WTC11 (cell line): ENCODE measurements around the gene SDR42E2. TPM values are rescaled to one million over a fixed set of nuclear protein-coding genes. Genes with fewer than 3 reads are reported as not detected.

ENCODE experiments used
- ATAC-seq: fragments of 200-7000 bp; cut with Tn5 transposase; 2 replicates; pipeline ENCODE4 v1.10.0; 2021; ENCODE audit warnings: mild to moderate bottlenecking, moderate library complexity
- CTCF ChIA-PET: fragments of 300-600 bp; sonication (Branson Sonifier 250); formaldehyde crosslinking; loops from one replicate; lab custom pipeline; 2021; ENCODE audit warnings: antibody characterized with exemption; lab: Charles Lee
- POLR2A ChIA-PET: fragments of 350-600 bp; sonication (Branson Sonifier 250); formaldehyde crosslinking; loops from one replicate; lab custom pipeline; 2021; ENCODE audit warnings: antibody characterized with exemption; lab: Charles Lee
- DNase-seq: peaks from one replicate; pipeline ENCODE4 v3.0.0; 2021; ENCODE audit warnings: low spot score
- H3K27ac Mint-ChIP-seq: 2 replicates; pipeline ENCODE4 v1.8.0; 2021; ENCODE audit warnings: mixed read lengths
- H3K27me3 Mint-ChIP-seq: 2 replicates; pipeline ENCODE4 v1.8.0; 2021; ENCODE audit warnings: low read depth, mild to moderate bottlenecking, moderate library complexity, mixed read lengths
- H3K36me3 Mint-ChIP-seq: 2 replicates; pipeline ENCODE4 v1.8.0; 2021; ENCODE audit warnings: mixed read lengths
- H3K4me1 Mint-ChIP-seq: 2 replicates; pipeline ENCODE4 v1.8.0; 2022; ENCODE audit warnings: mixed read lengths
- H3K4me3 Mint-ChIP-seq: 2 replicates; pipeline ENCODE4 v1.8.0; 2021; ENCODE audit warnings: mild to moderate bottlenecking, moderate library complexity, mixed read lengths
- H3K9me3 Mint-ChIP-seq: 2 replicates; pipeline ENCODE4 v1.8.0; 2021; ENCODE audit warnings: mixed read lengths
- AR ChIP-seq: fragments of 250-450 bp; sonication (Bioruptor Pico); IDR thresholded peaks from 2 replicates; pipeline ENCODE4 v1.9.0; 2021; ENCODE audit warnings: mild to moderate bottlenecking
- ARID4B ChIP-seq: sonication (generic); formaldehyde crosslinking; IDR thresholded peaks from 2 replicates; pipeline ENCODE4 v1.8.0; 2023; ENCODE audit warnings: missing genetic modification reagents, mild to moderate bottlenecking, borderline replicate concordance
- ATF6 ChIP-seq: sonication (generic); formaldehyde crosslinking; IDR thresholded peaks from 2 replicates; pipeline ENCODE4 v1.8.1; 2023; ENCODE audit warnings: mild to moderate bottlenecking, missing genetic modification reagents
- ELF4 ChIP-seq: sonication (generic); formaldehyde crosslinking; IDR thresholded peaks from 2 replicates; pipeline ENCODE4 v1.8.1; 2022; ENCODE audit warnings: low read depth, mild to moderate bottlenecking, moderate library complexity, missing genetic modification reagents
- FOXK1 ChIP-seq: sonication (generic); formaldehyde crosslinking; IDR thresholded peaks from 2 replicates; pipeline ENCODE4 v1.8.0; 2022; ENCODE audit warnings: mild to moderate bottlenecking, moderate library complexity, missing genetic modification reagents
- IRF1 ChIP-seq: sonication (generic); formaldehyde crosslinking; IDR thresholded peaks from 2 replicates; pipeline ENCODE4 v1.8.0; 2023; ENCODE audit warnings: missing genetic modification reagents
- OVOL2 ChIP-seq: fragments of 250-450 bp; sonication (Bioruptor Pico); IDR thresholded peaks from 2 replicates; pipeline ENCODE4 v1.9.0; 2021; ENCODE audit warnings: mild to moderate bottlenecking, borderline replicate concordance
- PRRX2 ChIP-seq: fragments of 250-450 bp; sonication (Bioruptor Pico); IDR thresholded peaks from 2 replicates; pipeline ENCODE4 v1.8.0; 2021; ENCODE audit warnings: mild to moderate bottlenecking
- RORB ChIP-seq: fragments of 250-450 bp; sonication (Bioruptor Pico); IDR thresholded peaks from 2 replicates; pipeline ENCODE4 v1.9.0; 2021; ENCODE audit warnings: mild to moderate bottlenecking
- SMAD3 ChIP-seq: sonication (generic); formaldehyde crosslinking; IDR thresholded peaks from 2 replicates; pipeline ENCODE4 v1.8.0; 2022; ENCODE audit warnings: missing genetic modification reagents, mild to moderate bottlenecking, borderline replicate concordance
- TP53 ChIP-seq: sonication (generic); formaldehyde crosslinking; IDR thresholded peaks from 2 replicates; pipeline ENCODE4 v1.8.1; 2023; ENCODE audit warnings: mild to moderate bottlenecking, missing genetic modification reagents
- ZNF121 ChIP-seq: sonication (generic); formaldehyde crosslinking; IDR thresholded peaks from 2 replicates; pipeline ENCODE4 v1.8.0; 2023; ENCODE audit warnings: missing genetic modification reagents
- ZNF281 ChIP-seq: sonication (generic); formaldehyde crosslinking; IDR thresholded peaks from 2 replicates; pipeline ENCODE4 v1.8.0; 2023; ENCODE audit warnings: mild to moderate bottlenecking, missing genetic modification reagents
- total RNA-seq: library from RNA; stranded (reverse); gene quantifications from 3 replicates; pipeline ENCODE4 v1.2.3, GENCODE V29; 2021
- TF ChIP-seq, protein P1 (sequence below): fragments of 250-450 bp; sonication (Bioruptor Pico); IDR thresholded peaks from 2 replicates; pipeline ENCODE4 v1.9.0; 2021; ENCODE audit warnings: moderate library complexity, mild to moderate bottlenecking, inconsistent platforms, borderline replicate concordance
- TF ChIP-seq, protein P2 (sequence below): sonication (generic); formaldehyde crosslinking; IDR thresholded peaks from 2 replicates; pipeline ENCODE4 v1.8.1; 2022; ENCODE audit warnings: low read depth, missing genetic modification reagents, borderline replicate concordance

The SDR42E2 gene
- total RNA-seq, 1 experiment from 2014 or later = 0.13 TPM

DNA sequence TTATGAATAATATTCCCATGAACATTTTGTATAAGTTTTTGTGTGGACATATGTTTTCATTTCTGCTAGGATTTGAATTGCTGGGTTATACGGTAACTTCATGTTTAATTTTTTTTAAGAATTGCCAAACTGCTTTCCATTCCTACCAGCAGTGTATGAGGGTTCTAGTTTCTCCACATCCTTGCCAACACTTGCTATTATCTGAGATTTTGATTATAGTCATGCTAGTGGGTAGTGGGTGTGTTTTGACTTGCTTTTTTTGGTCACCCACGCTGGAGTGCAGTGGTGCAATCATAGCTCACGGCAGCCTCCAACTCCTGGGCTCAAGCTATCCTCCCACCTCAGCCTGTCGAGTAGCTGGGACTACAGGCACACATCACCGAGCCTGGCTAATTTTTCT is 40.8 kb downstream of the SDR42E2 start (continued):
- TF ChIP-seq ZNF281 (CRISPR knock-in tag) = no peak
- TF ChIP-seq IRF1 (CRISPR knock-in tag) = no peak
- TF ChIP-seq, protein P1, sequence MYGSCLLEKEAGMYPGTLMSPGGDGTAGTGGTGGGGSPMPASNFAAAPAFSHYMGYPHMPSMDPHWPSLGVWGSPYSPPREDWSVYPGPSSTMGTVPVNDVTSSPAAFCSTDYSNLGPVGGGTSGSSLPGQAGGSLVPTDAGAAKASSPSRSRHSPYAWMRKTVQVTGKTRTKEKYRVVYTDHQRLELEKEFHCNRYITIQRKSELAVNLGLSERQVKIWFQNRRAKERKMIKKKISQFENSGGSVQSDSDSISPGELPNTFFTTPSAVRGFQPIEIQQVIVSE = no peak
- no peak for TF ChIP-seq AR
- TF ChIP-seq OVOL2 (CRISPR knock-in tag) = no peak
- no peak for TF ChIP-seq ARID4B (CRISPR knock-in tag)
- TF ChIP-seq, all 79 proteins: peak for 0

DNA sequence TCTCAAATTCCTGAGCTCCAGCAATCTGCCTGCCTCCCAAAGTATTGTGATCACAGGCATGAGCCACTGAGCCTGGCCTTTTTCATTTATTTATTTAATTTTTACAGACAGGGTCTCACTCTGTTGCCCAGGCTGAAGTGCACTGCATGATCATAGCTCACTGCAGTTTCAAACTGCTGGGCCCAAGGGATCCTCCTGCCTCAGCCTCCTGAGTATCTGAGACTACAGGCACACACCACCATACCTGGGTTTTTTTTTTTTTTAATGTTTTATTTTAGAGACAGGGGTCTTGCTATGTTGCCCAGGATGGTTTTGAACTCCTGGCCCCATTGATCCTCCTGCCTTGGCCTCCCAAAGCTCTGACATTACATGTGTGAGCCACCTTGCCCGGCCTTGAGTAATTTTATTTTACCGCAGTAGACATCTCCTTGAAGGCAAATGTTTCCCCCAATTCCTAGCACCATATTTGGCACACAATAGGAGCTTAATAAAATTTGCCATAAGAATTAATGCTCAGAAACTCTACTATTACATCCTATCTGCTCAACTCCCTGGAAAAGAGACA is 41.9 kb downstream of the SDR42E2 start:
- ChIA-PET POLR2A (no interaction called here), CTCF (interaction anchor here (1.1 to 2.1 kb wide), 3 partner anchors 16 to 96 kb away, joined by 3 to 5 read pairs (median 4); no protein-coding TSS in a partner anchor)
- Mint-ChIP-seq H3K9me3 (peaks cover 4% of the 10 kb centered on the region; the same call in 1 of the 2 replicates), H3K4me1 (peaks cover 18% of the 10 kb centered on the region), H3K36me3 (no peaks in the 10 kb centered on the region), H3K4me3 (no peak overlapping the region), H3K27me3 (no peaks in the 10 kb centered on the region), H3K27ac (no peak overlapping the region)
- no peak for TF ChIP-seq TP53 (CRISPR knock-in tag)
- TF ChIP-seq ZNF121 = peak; percentile 22; the same call in 1 of the 2 replicates
- ATAC-seq (no peak), DNase-seq (no peak)

GRCh38 chr16:22205577-22206012 is 43.3 kb downstream of the SDR42E2 start:
- POLR2A ChIA-PET = interaction anchor here (0.6 to 1.4 kb wide), 4 partner anchors 14 to 99 kb away, joined by 3 to 6 read pairs (median 4); no protein-coding TSS in a partner anchor
- H3K4me1 Mint-ChIP-seq = peaks cover 21% of the 10 kb centered on the region
- CTCF ChIA-PET = interaction anchor here (0.6 to 3.1 kb wide), 14 partner anchors 8 to 183 kb away, joined by 3 to 26 read pairs (median 5); partner anchors contain the start of gene POLR3E
- H3K9me3 Mint-ChIP-seq = peaks cover 7% of the 10 kb centered on the region
- H3K27ac Mint-ChIP-seq = peak overlapping the region; percentile 69
- no peaks in the 10 kb centered on the region for H3K27me3 Mint-ChIP-seq
- H3K4me3 Mint-ChIP-seq = peak overlapping the region; percentile 64
- H3K36me3 Mint-ChIP-seq = peaks cover 3% of the 10 kb centered on the region
- DNase-seq (no peak), ATAC-seq (no peak)
- TF ChIP-seq ATF6 (CRISPR knock-in tag) = no peak
- no peak for TF ChIP-seq FOXK1 (CRISPR knock-in tag)
- TF ChIP-seq, protein P2, sequence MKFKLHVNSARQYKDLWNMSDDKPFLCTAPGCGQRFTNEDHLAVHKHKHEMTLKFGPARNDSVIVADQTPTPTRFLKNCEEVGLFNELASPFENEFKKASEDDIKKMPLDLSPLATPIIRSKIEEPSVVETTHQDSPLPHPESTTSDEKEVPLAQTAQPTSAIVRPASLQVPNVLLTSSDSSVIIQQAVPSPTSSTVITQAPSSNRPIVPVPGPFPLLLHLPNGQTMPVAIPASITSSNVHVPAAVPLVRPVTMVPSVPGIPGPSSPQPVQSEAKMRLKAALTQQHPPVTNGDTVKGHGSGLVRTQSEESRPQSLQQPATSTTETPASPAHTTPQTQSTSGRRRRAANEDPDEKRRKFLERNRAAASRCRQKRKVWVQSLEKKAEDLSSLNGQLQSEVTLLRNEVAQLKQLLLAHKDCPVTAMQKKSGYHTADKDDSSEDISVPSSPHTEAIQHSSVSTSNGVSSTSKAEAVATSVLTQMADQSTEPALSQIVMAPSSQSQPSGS (CRISPR knock-in tag) = no peak
- no peak for TF ChIP-seq ELF4 (CRISPR knock-in tag)
- TF ChIP-seq RORB (CRISPR knock-in tag) = no peak
- TF ChIP-seq SMAD3 = no peak
- no peak for TF ChIP-seq ZNF121
- no peak for TF ChIP-seq PRRX2 (CRISPR knock-in tag)
